Chondrocyte (in vitro differentiated cells): Measurements from ENCODE around the gene AAGAB. TPM values are rescaled to one million over a fixed set of nuclear protein-coding genes. Genes with fewer than 3 reads are reported as not detected.

ENCODE experiments used
- DNase-seq: peaks from one replicate; pipeline ENCODE4 v3.0.0; 2021; ENCODE audit warnings: mixed read lengths, low spot score
- H3K27ac Mint-ChIP-seq: one replicate; pipeline ENCODE4 v1.8.0; 2021; ENCODE audit warnings: mild to moderate bottlenecking, moderate library complexity, mixed read lengths; ENCODE audit not compliant: unreplicated experiment
- H3K27me3 Mint-ChIP-seq: 2 replicates; pipeline ENCODE4 v1.8.0; 2021; ENCODE audit warnings: low read depth, mixed read lengths
- H3K36me3 Mint-ChIP-seq: 2 replicates; pipeline ENCODE4 v1.8.0; 2021; ENCODE audit warnings: low read depth, mixed read lengths
- H3K4me1 Mint-ChIP-seq: 2 replicates; pipeline ENCODE4 v1.8.0; 2021; ENCODE audit warnings: low read depth, mild to moderate bottlenecking, mixed read lengths
- H3K4me3 Mint-ChIP-seq: one replicate; pipeline ENCODE4 v1.8.0; 2021; ENCODE audit warnings: mild to moderate bottlenecking, moderate library complexity, mixed read lengths; ENCODE audit not compliant: unreplicated experiment
- H3K9me3 Mint-ChIP-seq: 2 replicates; pipeline ENCODE4 v1.8.0; 2021; ENCODE audit warnings: low read depth, mixed read lengths
- CTCF ChIP-seq: fragments of 200-600 bp; sonication (generic); IDR thresholded peaks from 2 replicates; pipeline ENCODE4 v1.5.0; 2021; ENCODE audit warnings: antibody characterized with exemption, mild to moderate bottlenecking, moderate library complexity
- long read RNA-seq: library from polyadenylated mRNA; stranded (forward); transcript quantifications from one replicate; pipeline ENCODE4 v2.0.0, GENCODE V29; 2021
- total RNA-seq: library from RNA; stranded (reverse); gene quantifications from 3 replicates; pipeline ENCODE4 v1.2.1, GENCODE V29; 2021

Gene AAGAB
- 30.8 to 32.2 TPM (median 32.0 TPM) in 3 replicates for total RNA-seq
- long read RNA-seq, partial matches to known transcripts = 0 of 5 reads
- long read RNA-seq, other reads (novel, unspliced or antisense) = 1 of 5 reads

- Mint-ChIP-seq H3K4me1 (peaks cover 28% of the 10 kb centered on the region), H3K27ac (peak within 1 kb of the TSS; percentile 99), H3K27me3 (no peaks in the 10 kb centered on the region), H3K4me3 (peak within 1 kb of the TSS; percentile 89), H3K9me3 (no peaks in the 10 kb centered on the region), H3K36me3 (no peaks in the 10 kb centered on the region)
- DNase-seq = peak; percentile 99
- TF ChIP-seq CTCF = peak; percentile 6
Observed at GRCh38 chr15:67254238-67255175, at the start of gene AAGAB, which contains the start of gene IQCH. AAGAB (minus strand) TSS chr15:67254661; CDS start chr15:67254631, 30 bp downstream. IQCH (plus strand) TSS chr15:67254786; CDS start chr15:67254897, 111 bp downstream.

- Mint-ChIP-seq H3K4me1 (peaks cover 15% of the 10 kb centered on the region), H3K27ac (no peak overlapping the region), H3K4me3 (no peak overlapping the region), H3K36me3 (no peaks in the 10 kb centered on the region), H3K27me3 (no peaks in the 10 kb centered on the region), H3K9me3 (no peaks in the 10 kb centered on the region)
- no peak for DNase-seq
- TF ChIP-seq CTCF = peak; percentile 84
Observed at GRCh38 chr15:67303490-67304363, 49.3 kb upstream of the AAGAB start.

GRCh38 chr15:67300266-67301025, 46.0 kb upstream of the AAGAB start:
- no peak overlapping the region for H3K4me3 Mint-ChIP-seq

GRCh38 chr15:67296684-67297083, 42.2 kb upstream of the AAGAB start:
- H3K4me1 Mint-ChIP-seq = no peaks in the 10 kb centered on the region
- H3K36me3 Mint-ChIP-seq = no peaks in the 10 kb centered on the region
- no peaks in the 10 kb centered on the region for H3K9me3 Mint-ChIP-seq
- no peak overlapping the region for H3K27ac Mint-ChIP-seq
- TF ChIP-seq CTCF = no peak
- no peak overlapping the region for H3K4me3 Mint-ChIP-seq
- DNase-seq = no peak
- no peaks in the 10 kb centered on the region for H3K27me3 Mint-ChIP-seq

More at GRCh38 chr15:67300266-67301025, 46.0 kb upstream of the AAGAB start:
- no peaks in the 10 kb centered on the region for H3K9me3 Mint-ChIP-seq
- H3K36me3 Mint-ChIP-seq = no peaks in the 10 kb centered on the region
- H3K27ac Mint-ChIP-seq = no peak overlapping the region
- peaks cover 4% of the 10 kb centered on the region for H3K4me1 Mint-ChIP-seq
- H3K27me3 Mint-ChIP-seq = no peaks in the 10 kb centered on the region
- no peak for DNase-seq
- TF ChIP-seq CTCF = no peak
